ENCODE measurements around the gene MUC5AC.
"Not testable (repeated sequence)": the region's sequence is repeated elsewhere in the genome, so short reads cannot be mapped to it uniquely, and the experiment has no call there.

Gene MUC5AC

GRCh38 chr11:1173396-1173795 is 15.6 kb downstream of the MUC5AC start:
- not testable (repeated sequence) for DNase-seq (ENCODE audit: low read depth, low spot score)

GRCh38 chr11:1174441-1175370 is 17.0 kb downstream of the MUC5AC start:
- DNase-seq (ENCODE audit: low read depth, low spot score): no peak

More at GRCh38 chr11:1173396-1173795, 15.6 kb downstream of the MUC5AC start:
- not testable (repeated sequence) for H3K4me3 ChIP-seq (ENCODE audit: low read length)

GRCh38 chr11:1175461-1176223 is 17.9 kb downstream of the MUC5AC start:
- H3K4me3 ChIP-seq (ENCODE audit: low read length): no peak overlapping the region
- no peak for DNase-seq (ENCODE audit: low read depth, low spot score)

More at GRCh38 chr11:1174441-1175370, 17.0 kb downstream of the MUC5AC start:
- no peak overlapping the region for H3K4me3 ChIP-seq (ENCODE audit: low read length)

- H3K4me3 ChIP-seq (ENCODE audit: low read length): no peak overlapping the region
Observed at GRCh38 chr11:1176224-1177019, 18.7 kb downstream of the MUC5AC start.

GRCh38 chr11:1177020-1177770 is 19.4 kb downstream of the MUC5AC start:
- DNase-seq (ENCODE audit: low read depth, low spot score): no peak
- H3K4me3 ChIP-seq (ENCODE audit: low read length): no peak overlapping the region

More at GRCh38 chr11:1176224-1177019, 18.7 kb downstream of the MUC5AC start:
- no peak for DNase-seq (ENCODE audit: low read depth, low spot score)

GRCh38 chr11:1177771-1178090 is 20.0 kb downstream of the MUC5AC start:
- no peak overlapping the region for H3K4me3 ChIP-seq (ENCODE audit: low read length)
- no peak for DNase-seq (ENCODE audit: low read depth, low spot score)

GRCh38 chr11:1178201-1178885 is 20.6 kb downstream of the MUC5AC start:
- DNase-seq (ENCODE audit: low read depth, low spot score): no peak
- no peak overlapping the region for H3K4me3 ChIP-seq (ENCODE audit: low read length)

- no peak overlapping the region for H3K4me3 ChIP-seq (ENCODE audit: low read length)
- no peak for DNase-seq (ENCODE audit: low read depth, low spot score)
Observed at GRCh38 chr11:1178906-1179305, 21.2 kb downstream of the MUC5AC start.

- DNase-seq (ENCODE audit: low read depth, low spot score): no peak
- no peak overlapping the region for H3K4me3 ChIP-seq (ENCODE audit: low read length)
Observed at GRCh38 chr11:1179641-1180040, 21.9 kb downstream of the MUC5AC start.

GRCh38 chr11:1180171-1180570 is 22.4 kb downstream of the MUC5AC start:
- no peak overlapping the region for H3K4me3 ChIP-seq (ENCODE audit: low read length)
- DNase-seq (ENCODE audit: low read depth, low spot score): no peak

- DNase-seq (ENCODE audit: low read depth, low spot score): no peak
- no peak overlapping the region for H3K4me3 ChIP-seq (ENCODE audit: low read length)
Observed at GRCh38 chr11:1180947-1181391, 23.2 kb downstream of the MUC5AC start.

GRCh38 chr11:1181420-1181819 is 23.7 kb downstream of the MUC5AC start:
- no peak overlapping the region for H3K4me3 ChIP-seq (ENCODE audit: low read length)
- DNase-seq (ENCODE audit: low read depth, low spot score): no peak

GRCh38 chr11:1181853-1182535 is 24.2 kb downstream of the MUC5AC start:
- H3K4me3 ChIP-seq (ENCODE audit: low read length): no peak overlapping the region
- no peak for DNase-seq (ENCODE audit: low read depth, low spot score)

GRCh38 chr11:1184139-1184538 is 26.4 kb downstream of the MUC5AC start:
- DNase-seq (ENCODE audit: low read depth, low spot score); H3K4me3 ChIP-seq (ENCODE audit: low read length): not testable (repeated sequence)

- not testable (repeated sequence) for H3K4me3 ChIP-seq (ENCODE audit: low read length); DNase-seq (ENCODE audit: low read depth, low spot score)
Observed at GRCh38 chr11:1188451-1189130, 30.8 kb downstream of the MUC5AC start.

- not testable (repeated sequence) for DNase-seq (ENCODE audit: low read depth, low spot score); H3K4me3 ChIP-seq (ENCODE audit: low read length)
Observed at GRCh38 chr11:1189816-1190215, 32.1 kb downstream of the MUC5AC start.
